Measurements from ENCODE around the gene GINS1.

The GINS1 gene

DNA sequence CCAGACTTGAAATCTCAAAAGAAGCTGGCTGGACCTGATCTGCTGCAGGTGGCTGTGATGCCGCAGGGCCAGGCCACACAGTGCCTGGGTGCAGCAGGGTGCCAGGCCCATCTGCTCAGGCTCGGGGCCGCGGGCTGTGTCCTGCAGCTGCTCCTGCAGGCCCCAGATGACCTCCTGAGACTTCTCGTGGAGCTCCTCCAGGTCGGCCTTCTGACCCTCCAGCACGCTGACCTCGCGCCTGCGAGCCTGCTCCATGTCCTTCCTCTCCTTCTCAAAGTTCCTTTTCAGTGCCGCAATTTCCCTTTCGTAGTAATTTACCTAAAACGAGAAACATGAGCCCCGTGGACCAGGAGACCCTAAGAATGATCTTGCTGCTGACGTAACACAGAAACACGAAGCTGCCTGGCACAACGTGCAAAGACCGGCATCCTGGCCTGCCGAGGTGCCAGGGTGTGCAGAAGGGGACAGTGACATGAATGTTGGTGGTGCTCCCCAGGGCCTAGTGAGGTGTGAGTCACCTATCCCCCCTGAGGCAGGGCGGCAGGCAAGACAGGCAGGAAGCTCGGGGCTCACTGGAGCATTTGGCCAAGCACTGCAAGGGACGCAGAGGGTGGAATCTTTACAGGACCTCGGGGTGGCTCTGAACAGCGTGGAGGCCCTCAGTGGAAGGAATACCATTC is 71.6 kb downstream of the GINS1 start:
- DNase-seq, result no peak

DNA sequence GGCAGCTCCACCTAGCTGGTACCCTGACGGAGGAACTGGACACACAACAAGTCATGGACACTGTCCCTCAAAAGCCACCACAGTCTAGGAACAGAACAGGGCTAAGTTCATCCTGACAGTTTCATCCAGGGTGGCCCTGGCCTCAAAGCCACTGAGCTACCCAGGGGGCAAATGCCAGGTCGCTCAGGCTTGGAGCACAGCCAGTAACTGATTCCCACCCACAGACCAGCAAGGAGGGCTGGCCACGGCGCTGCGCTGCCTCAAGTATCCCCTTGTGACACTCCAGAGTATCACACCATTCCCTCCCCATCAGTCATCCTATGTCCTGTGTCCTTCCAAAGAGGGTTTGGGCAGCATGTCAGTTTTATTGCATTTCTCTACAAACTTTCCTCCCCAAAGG is 72.2 kb downstream of the GINS1 start:
- DNase-seq, result no peak

DNA sequence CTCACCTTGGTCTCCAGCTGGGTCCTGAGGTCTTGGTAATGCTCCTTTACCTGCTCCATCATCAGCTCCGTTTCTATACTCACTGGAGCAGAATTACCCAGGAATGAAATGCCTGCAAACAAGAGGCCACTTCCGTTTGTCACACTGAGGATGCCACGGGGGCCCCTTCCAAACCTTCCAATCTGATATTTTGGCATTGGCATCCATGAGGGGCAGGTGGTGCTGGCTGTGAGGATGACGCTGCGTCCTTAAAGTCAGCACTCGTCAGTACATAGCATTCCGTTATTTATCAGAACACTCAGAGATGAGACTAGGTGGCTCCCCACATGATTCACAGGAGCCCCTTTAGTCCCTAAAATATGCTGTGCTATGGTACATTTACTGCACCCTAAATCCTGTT is 72.7 kb downstream of the GINS1 start:
- no peak for DNase-seq

DNA sequence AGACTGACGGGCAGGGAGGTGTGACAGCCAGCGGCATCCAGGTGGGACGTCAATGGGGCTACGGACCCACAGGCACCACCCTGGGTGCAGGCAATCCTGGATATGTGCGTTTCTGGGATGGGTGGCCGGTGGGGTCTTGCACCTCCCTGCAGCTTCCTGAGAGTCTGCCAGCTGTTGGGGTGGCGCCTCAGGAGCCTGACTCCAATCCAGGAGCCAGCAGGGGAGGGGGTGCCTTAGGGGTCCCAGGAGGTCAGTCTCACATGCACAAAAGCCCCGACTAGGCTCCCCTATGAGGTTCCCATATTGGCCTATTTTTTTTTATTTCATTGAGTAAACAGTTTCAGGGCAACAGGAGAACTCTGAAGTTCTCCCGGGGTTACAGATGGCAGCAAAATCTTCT is 73.3 kb downstream of the GINS1 start:
- no peak for DNase-seq

DNA sequence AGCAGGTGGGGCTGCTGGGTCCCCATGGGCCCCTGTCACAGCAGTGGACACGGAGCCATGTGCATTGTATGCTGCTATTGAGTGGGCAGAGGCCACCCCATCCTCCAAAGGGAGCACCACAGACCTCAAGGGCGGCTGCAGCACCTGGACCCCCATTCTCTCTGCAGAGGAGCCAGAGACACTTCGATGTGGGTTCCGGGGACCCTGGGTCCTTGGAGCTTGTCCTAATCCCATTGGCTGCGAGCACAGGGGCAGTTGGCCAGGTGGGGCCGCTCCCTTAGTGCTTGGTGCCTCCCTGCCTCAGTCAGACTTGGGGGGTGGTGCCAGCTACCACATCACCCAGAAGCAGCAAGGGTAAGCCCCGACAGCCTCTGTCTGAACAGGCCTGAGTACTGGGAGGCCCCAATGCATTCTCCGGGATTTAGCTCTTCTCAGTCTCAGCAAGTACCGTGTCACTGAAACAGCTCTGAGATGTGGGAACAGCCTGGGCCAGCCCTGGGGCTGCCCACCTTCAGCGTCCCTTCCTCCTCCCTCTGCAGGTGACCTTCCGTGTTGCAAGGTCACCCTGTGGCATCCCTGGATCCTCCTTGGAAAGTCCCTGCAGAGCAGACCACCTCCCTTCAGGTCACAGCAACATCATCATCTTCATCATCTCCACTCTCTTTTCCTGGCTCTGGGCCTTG is 73.9 kb downstream of the GINS1 start:
- no peak for DNase-seq

DNA sequence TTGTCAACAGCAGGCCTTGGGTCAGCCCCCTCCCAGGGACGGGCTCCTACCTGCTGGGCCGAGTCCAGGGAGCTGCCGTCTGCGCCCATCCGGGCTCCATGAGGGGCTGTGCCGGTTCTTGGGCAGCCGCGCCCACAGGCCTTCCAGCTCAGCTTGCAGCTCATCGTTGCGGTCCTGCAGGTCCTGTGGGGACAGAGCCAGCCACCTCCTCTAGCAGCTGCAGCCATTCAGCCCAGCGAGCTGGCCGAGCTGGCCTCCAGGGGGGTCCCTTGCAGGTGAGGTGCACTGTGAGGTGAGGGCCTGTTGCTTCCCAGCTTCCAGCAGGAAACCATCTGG is 74.4 kb downstream of the GINS1 start:
- DNase-seq, result no peak

DNA sequence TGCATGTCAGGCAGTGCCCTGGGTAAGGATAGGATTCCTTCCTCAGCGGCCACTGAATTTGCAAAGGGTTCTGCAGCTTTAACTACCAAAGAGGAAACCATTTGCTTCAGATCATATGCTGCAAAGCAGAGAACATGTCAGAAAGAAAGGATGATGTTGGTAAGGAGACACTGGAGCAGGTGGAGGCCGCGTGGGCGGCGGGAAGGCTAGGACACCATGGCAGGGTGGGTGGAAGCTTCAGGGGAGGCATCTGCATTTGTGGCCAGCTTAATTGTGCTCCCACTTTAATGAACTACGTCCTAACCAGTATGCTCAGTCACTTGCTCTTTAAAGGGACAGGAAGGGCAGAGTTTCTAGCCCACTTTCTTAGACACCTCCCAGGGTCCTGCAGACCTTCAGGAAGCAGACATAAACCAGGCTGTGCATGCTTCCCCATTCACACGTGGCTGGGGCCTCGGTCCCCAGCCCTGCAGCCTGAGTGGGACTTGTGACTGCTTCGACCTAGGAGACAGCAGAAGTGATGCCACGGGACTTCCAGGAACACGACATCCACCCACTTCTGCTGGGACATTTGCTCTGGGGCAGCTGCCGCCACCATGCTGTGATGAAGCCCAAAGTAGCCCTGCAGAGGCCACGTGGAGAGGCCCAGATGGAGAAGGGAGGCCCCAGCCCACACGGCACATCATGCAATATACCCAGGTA is 76.1 kb downstream of the GINS1 start:
- DNase-seq, result no peak

DNA sequence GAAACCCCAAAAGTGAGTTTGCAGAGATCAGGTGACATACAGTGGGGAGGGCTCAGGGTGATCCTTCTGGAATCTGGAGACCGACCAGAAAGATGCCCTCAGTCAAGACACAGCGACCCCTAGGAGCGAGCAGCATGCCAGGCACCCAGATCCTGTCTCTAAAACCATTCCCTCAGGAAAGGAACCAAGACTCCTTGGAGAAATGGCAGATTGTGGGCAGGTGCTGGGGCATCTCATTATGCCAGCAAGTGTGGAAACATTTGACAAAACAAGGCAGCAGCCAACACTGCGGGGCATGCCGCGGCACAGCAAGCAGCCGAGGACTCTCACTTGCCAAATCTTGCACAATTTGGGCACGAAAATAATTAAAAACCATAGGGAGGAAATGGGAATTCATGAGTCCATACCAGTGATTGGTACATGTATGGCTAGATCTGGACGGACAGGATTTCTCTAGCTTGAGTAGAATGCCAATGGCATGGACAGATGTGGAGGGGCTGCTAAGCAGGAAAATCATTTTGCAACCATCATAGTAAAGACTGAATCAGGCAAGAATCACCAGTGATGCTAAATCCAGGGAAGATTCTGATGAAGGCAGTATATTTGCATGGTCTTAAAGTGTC is 76.9 kb downstream of the GINS1 start:
- no peak for DNase-seq

DNA sequence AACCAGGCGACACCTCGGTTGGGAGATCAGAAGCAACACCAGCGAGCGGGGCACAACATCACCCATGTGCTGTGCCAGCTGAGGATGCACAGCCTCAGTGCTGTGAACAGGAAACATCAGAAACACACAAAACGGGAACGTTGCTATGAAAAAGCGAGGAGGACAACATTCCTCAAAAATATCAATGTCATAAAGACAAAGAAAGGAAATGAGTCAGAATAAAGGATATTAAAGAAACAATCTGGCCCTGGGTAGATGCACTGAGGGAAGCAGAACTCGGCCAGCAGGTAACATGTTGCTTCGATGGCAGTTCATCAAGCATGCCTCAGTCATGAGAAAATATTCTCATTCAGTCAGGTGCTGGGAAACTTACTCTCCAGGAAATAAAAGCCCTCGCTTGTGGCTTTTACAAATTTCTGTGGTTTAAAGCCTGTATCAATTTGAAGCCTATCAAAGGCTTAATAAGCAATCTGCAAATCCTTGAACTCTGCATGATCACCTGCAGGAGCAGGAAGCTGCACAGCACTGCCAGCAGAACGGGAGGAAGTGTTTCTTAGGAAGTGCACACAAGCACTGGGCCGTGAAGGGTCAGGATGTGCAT is 77.5 kb downstream of the GINS1 start:
- no peak for DNase-seq

DNA sequence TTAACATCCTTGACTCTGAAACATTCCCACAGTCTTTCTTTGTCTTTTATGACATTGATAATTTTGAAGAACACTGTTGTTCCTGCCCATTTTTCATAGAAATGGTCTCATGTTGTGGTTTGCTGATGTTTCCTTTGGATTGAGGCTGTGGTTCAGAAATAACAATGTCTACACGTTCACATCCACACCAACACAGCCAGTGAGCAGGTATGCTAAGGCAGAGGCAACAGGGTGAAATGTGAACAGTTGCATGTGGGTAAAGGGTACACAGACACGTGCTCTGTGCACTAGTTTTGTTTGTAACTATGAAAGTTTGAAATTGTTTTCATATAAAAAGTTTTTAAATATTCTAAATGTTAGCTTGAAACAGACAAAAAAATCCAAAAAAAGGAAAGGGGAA is 78.4 kb downstream of the GINS1 start:
- no peak for DNase-seq

DNA sequence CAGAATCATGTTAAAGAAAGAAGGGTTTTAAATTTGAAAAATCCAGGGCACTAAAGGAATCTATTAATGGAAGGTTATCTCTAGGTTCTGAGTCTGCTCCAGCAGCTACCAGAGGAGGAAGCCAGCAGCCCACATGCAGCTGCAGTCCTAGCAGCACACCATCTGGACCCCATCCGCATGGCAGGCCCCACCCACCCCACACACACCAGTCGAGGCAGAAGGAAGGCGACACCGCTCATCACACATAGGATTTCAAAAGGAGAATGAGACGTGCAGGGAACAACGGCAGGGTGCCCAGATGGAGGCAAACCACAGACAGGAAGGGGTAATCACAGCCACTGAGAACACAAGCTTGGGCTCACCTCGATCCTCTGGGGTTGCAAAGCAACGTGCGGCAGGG is 78.9 kb downstream of the GINS1 start:
- no peak for DNase-seq

DNA sequence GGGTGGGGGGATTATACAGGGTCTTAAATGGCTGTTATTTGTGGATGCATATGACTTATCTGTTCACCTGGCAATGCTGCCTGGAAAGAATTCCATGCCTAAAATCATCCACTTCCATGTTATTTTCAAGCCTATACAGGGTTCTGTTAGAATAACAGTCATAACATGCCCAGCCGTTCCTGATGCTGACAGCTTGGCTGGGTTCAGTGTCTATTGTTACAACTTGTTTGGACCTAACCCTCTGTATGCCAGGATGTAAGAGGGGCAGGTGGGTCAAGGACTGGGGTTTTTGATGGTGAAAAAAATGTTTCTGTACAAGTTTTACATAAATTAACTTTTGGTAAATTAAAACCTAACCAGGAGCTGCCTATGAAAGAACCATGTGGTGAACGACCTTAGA is 79.8 kb downstream of the GINS1 start:
- DNase-seq, result no peak

DNA sequence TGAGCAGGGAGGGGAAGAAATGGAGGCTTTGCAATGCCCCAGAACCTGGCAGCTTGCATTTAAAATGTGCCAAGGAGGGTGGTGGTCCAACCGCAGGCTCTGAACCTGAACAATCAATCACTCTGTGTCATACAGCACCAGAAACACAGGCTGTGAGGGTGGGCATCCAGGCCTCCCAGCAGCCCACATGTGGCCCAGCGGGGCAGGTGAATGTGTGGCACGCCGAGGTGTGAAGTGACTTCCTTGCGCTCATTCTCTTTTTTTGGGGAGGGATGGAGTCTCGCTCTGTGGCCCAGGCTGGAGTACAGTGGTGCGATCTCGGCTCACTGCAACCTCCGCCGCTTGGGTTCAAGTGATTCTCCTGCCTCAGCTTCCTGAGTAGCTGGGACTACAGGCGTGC is 80.5 kb downstream of the GINS1 start:
- no peak for DNase-seq

DNA sequence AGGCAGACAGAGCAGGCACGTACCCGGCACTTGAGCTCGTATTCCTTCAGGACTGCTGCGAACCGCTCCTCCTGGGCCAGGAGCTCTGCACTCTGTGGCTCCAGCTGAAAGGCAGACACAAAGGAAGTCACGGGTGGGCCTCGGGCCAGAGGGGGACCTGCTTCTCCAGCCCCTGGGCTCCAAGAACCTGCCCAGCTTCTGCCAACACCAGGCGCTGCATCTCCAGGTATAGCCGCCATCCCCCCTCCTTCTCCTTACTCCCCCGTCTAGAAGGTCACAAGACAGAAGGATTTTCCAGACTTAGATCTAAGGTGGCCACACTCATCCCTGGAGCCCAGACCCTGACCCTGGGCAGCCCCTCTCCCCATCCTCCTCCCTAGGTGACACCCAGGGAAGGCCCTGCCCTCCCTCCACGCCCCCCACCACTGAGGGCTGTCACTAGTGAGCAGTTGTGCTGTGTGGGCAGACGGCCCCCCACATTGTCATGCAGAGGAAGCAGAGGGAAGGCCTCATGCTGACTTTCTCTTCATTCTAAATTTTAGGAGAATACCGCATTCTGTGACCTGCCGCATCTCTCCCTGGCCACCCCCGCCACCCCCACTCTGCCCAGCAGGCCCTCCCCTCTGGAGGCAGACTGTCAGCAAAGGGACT is 81.9 kb downstream of the GINS1 start:
- no peak for DNase-seq

DNA sequence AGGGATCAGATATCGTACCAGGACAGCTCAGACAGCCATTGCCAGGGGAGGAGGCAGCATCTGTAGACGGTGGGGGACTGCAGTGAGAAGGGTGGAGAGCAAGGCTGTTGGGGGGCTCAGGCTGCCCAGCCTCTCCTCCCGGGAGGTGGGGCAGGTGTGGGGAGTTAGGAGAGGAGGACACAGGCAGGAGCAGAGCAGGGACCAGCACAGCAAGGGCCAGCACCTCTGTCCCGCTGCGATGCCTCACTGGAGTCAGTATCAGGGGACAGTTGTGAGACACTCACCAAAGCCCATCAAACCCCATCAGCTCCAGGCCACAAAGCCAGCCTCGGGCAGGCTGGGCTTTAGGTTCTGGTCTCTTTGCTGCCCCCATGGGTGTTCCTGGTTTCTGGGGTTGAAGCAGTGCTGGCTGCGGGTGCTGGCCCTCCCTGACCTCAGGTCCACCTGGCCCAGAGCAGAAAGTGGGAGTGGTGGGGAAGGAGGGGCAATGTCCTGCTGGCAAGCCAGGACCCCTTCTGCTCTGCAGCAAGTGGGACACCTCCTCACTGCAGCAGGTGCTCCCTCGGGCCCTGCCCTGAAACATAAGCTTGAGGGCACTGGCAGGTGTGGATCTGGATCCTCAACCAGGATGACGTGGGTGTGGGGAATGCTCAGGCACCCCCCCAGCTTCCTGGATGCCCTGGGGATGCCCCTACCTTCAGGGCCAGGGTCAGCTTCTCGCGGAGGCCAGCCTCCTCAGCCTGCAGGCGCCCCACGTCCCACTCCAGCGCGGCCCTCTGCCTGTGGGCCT is 83.4 kb downstream of the GINS1 start:
- DNase-seq, result no peak

DNA sequence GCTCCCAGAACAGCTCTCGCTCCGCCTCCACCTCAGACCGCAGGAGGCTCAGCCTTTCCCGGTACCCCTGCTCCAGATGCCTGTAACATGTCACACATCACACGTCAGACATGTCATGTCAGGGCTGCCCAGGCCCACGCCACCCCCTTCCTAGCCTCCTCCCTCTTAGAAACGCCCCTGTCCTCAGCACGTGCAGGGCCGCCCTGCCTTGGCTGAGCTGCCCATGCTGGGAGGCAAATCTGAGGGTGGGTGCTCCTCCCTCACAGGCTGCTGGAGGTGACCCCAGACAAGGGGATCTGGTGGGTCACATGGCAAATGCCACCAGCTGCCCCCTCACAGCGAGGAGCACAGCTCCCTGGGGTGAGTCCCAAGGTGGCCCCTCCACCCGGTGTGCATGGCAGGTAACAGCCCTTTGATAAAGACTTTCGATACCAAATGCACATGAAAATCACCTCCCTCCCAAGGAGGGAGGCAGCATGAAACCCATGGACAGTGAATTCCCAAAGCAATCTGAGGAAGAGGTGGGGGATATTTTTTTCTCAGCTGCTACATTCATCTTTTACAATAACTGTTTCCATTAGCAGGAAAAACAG is 84.1 kb downstream of the GINS1 start:
- no peak for DNase-seq

DNA sequence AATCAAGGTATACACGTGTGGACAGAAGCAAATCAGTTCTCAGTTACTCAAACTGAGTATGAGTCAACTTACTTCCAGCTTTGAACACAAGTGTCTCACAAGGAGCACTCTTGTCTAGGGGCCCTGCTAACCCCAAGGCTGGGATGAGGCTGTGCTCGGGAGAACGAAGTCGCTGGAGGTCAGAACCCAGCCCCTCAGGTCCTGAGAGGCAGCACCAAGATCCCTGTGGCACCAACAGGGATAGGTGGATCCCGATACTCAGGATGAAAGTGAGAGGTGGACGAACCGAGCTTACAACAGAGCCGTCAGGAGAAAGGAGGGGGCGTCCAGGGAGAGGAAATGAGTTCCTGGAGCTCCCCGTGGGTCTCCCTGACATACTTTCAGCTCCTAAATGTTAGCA is 85.7 kb downstream of the GINS1 start:
- DNase-seq, result no peak

DNA sequence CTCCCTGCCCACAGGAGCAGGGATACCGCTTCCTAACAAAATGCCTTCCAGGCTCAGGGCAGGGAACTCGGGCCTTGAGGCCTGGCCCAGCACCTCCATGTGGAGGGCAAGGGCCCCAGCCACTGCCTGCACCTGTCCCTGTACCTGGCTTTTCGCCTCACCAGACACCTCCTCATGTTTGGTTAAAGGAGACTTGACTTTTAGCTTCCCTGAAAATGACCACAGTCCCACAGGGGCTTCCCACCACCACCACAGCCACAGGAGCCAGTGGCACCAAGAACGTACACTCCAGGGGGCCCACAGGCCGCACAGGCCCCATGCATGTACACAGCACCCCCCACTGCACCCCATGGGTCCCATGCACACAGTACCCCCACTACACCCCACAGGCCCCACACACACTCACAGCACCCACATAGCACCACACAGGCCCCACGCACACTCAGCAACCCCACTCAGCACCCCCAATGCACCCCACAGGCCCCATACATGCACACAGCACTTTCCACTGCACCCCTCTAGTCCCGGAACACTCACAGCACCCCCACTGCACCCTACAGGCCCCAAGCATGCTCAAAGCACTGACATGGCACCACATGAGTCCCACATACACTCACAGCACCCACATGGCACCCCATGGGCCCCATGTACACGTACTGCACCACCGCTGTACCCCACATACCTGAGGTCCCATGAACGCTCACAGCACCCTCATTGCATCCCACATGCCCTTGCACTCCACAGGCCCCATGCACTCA is 86.5 kb downstream of the GINS1 start:
- no peak for DNase-seq

DNA sequence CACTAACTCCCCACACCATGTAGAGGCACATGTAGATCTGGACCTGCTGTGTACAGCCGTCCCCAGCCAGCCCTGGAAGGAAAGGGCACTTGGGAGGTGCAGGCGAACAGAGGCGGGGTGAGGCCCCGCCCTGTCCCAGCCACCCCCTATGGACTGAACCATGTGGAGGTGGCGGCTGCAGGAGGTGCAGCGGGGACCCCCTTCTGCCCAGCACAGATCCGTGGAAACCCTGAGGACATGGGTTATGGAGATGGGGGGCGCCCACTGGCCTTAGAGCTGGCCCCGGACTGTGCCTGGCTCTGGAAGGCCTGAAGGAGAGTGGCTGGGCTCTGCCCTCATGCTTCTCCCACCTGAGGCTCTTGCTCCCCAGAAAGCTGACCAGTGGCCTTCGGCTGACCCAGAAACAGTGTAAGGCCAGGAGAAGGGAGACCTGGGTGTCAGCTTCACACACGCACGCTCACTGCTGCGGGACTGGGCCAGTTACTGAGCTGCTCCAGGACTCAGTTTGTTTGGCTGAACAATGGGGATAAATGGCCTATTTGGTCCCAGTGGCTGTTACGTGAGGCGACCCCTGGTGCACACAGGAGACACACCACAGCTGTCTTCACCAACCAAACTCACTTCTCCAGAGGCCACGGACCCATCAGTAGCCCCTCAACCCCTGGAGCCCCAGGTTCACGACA is 87.2 kb downstream of the GINS1 start:
- DNase-seq, result no peak

DNA sequence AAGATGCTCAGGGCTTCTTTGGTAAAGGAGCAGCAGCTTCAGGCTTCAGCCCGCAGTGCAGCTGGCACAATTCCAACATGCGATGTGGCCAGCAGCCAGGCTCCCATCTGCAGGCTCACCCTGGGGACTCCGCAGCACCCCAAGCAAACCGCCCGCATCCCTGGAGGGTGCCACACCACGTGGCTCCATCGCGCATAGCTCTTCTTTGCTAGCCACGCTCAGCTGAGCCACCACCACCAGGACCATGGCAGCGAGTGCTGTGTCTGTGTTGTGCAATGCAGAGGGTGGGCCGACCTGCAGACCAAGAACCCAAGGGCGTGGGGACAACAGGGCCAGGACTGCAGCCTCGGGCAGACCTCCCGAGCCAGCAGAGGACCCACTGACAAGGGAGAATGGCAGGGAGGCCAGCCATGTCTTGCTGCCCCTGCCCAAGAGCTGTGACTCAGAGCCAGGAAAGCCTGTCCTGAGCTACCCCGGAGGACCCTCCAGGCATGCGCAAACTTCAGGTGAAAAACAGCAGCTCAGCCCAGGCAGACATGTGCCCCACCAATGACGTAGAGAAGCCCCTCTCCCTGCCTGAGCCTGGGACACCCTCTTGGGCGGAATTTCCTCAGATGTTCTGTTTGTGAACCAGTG is 87.8 kb downstream of the GINS1 start:
- DNase-seq, result no peak

Measured in activated CD4-positive, CD25-positive, alpha-beta regulatory T cell treated with anti-CD3 and anti-CD28 coated beads, Interleukin-2, amount 50 U/mL, for 72 hours (primary cell).